Astrocyte (in vitro differentiated cells and primary cell): ENCODE measurements around the gene IL5RA.

Source experiments
- EZH2 ChIP-seq: IDR thresholded peaks from 2 replicates; pipeline ENCODE4 v1.6.1; 2012; ENCODE audit warnings: mild to moderate bottlenecking, low read length, inconsistent platforms; ENCODE audit not compliant: insufficient read depth
- TF ChIP-seq, protein P1 (sequence below): IDR thresholded peaks from 2 replicates; pipeline ENCODE4 v1.5.1; 2011; ENCODE audit warnings: low read depth, mild to moderate bottlenecking, inconsistent platforms, low read length, moderate library complexity; ENCODE audit not compliant: insufficient read depth

- TF ChIP-seq, protein P1, sequence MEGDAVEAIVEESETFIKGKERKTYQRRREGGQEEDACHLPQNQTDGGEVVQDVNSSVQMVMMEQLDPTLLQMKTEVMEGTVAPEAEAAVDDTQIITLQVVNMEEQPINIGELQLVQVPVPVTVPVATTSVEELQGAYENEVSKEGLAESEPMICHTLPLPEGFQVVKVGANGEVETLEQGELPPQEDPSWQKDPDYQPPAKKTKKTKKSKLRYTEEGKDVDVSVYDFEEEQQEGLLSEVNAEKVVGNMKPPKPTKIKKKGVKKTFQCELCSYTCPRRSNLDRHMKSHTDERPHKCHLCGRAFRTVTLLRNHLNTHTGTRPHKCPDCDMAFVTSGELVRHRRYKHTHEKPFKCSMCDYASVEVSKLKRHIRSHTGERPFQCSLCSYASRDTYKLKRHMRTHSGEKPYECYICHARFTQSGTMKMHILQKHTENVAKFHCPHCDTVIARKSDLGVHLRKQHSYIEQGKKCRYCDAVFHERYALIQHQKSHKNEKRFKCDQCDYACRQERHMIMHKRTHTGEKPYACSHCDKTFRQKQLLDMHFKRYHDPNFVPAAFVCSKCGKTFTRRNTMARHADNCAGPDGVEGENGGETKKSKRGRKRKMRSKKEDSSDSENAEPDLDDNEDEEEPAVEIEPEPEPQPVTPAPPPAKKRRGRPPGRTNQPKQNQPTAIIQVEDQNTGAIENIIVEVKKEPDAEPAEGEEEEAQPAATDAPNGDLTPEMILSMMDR = no peak
- TF ChIP-seq EZH2 = no peak
Observed at GRCh38 chr3:3074551-3075257, 35.5 kb downstream of the IL5RA start.
